Kidney glomerular epithelial cell (primary cell): Measurements from ENCODE around the gene PRPF8.
A peak's percentile ranks its signal among the peaks of the same experiment; 100 is the strongest.

Experiments
- DNase-seq: peaks from one replicate; lab custom pipeline; 2025; lab: John Stamatoyannopoulos, UW

The PRPF8 gene

DNA sequence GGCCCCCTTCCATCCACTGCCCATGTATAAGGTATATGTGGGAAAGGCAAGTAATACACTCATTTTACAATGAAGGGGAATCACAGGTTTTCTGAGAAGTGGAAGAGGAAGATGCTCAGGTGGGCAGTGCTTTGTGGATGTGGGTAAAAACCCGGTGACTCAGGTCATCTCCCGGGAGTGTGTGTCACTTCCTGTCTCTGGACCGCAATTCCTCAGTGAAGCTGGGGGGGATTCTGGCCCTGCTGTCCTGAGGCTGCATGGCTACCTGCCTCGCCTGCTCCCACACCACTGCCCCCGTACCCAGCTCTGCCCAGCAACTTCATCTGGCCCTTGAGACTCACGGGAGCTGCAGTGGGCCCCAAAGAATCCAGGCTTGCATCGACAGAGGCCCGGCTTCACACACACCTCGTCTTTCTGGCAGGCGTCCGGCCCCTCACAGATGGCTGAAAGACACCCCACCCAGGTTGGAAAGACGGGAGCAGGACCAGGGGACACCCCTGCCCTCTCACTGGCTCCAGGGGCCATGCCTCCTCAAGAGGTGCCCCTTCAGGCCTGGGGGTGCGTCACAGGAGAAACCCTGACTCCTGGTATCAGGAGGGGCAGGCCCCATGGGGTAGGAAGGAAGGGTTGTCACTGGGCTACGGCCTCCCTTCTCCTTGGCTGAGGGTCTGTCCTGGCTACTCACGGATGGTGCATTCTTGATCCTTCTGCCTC lies 40.0 kb downstream of the PRPF8 start:
- DNase-seq: peak; percentile 74

DNA sequence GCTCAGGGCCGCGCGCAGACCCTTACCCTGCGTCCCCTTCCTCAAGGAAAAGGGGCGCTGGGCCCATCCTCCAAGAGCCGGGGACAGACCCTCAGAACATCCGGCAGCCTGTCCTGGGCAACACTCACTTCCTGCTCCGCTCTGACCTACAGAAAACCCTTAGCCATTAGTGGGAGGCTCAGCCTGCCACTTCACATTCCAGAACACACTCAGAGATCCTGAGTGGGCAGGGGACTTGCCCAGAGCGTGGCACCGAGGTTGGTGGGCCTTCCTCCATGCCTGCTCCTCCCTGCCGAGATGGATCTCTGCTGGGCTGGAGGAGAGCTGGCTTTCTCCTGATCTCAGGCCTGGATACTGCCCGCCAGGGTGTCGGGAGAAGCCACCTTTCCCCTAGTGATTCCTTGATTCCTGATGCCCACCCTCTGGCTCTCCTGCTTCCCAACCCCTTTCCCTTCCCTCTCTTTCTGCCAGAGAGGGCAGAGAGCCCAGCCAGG lies 40.6 kb downstream of the PRPF8 start:
- DNase-seq: no peak

DNA sequence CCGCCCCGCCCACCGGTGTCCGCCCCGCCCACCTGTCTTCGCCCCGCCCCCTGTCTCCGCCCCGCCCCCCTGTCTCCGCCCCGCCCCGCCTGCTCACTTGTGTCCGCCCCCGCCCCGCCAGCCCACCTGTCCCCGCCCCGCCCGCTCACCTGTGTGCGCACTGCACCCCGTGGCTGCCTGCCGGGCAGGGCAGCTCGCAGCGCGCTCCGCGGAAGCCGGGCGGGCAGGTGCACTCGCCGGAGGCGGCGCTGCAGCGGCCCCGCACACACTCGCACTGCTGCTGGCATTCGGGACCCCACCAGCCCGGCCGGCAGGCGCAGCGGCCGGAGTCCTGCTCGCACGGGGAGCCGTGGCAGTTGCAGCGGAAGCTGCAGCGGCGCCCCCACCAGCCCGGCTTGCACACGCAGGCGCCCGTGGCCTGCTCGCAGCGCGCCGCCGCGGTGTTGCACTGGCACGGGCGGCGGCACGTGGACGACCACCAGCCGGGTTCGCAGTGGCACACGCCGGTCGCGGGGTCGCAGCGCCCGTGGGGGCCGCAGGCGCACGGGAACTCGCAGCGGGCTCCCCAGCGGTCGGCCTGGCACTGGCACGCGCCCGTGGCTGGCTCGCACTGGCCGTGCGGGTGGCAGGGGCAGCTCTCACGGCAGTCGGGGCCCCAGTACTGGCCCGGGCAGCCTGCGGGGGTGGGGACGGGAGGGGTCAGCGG lies 41.2 kb downstream of the PRPF8 start:
- no peak for DNase-seq

DNA sequence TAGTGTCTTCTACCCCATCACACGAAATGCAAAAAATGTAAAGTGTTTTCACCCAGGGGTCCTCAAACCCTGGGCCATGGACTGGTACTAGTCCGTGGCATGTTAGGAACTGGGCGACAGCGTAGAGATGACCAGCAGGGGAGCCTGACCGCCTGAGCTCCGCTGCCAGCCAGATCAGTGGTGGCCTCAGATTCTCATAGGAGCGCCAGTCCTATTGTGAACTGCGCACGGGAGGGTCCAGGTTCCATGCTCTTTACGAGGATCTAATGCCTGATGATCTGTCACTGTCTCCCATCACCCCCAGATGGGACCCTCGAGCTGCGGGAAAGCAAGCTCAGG lies 43.6 kb downstream of the PRPF8 start:
- no peak for DNase-seq

DNA sequence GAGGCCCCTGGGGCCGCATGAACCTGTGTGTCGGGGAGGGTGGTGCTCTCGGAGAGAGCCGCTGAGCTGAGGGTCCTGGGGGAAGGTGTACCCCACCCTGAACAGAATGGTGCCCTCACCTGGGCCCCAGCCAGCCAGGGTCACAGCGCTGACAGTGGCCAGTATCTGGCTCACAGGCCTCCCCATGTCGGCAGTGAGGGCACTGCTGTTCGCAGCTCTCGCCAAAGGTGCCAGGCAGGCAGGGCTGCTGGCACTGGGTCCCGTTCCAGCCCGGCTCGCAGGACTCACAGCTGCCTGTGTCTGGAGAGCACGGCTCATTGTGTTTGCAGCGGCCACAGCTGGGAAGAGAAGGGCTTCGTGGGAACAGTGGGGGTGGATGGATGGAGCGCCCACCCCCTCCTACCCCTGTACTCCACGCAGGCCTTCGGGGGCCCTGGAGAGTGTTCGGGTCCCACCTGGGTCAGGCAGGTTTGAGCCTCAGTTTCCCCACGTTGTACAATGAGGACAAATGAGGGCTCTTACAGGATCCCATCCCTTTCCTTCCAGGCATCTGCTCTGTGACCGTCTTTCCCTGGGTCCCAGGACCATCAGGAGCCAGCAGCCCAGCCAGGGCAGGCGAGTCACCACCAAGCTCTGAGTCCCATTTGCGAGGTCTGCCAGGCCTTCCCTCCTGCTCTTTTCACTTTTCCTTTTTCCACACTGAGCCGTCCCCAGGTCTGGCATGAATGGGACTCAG lies 44.2 kb downstream of the PRPF8 start:
- no peak for DNase-seq

DNA sequence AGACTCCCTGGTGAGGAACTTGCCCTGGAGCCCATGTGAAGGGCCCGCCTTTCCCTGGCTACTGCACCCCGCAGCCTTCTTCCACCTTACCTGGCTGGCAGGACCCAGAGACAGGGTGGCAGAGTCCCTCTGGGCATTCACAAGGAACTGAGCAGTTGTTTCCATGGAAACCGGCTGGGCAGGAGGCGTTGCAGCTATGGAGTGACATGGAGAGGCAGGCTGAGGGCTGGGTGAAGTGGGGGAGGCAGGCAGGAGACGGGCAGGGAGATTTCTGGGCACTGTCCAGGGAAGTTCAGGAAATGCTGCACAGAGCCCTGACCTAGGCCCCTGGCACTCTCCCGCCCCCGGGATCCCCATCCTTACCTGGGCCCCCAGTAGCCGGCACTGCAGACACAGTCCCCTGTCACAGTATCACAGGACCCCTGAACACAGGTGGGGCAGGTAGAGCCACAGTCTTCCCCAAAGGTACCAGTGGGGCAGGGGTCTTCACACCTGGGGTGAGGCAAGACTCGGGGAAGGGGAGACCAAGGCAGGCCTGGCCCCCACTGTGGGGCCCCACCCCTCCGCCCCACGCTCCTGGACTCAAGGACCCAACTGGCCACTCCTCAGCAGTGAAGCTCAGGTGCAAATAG lies 45.0 kb downstream of the PRPF8 start:
- DNase-seq: peak; percentile 20

DNA sequence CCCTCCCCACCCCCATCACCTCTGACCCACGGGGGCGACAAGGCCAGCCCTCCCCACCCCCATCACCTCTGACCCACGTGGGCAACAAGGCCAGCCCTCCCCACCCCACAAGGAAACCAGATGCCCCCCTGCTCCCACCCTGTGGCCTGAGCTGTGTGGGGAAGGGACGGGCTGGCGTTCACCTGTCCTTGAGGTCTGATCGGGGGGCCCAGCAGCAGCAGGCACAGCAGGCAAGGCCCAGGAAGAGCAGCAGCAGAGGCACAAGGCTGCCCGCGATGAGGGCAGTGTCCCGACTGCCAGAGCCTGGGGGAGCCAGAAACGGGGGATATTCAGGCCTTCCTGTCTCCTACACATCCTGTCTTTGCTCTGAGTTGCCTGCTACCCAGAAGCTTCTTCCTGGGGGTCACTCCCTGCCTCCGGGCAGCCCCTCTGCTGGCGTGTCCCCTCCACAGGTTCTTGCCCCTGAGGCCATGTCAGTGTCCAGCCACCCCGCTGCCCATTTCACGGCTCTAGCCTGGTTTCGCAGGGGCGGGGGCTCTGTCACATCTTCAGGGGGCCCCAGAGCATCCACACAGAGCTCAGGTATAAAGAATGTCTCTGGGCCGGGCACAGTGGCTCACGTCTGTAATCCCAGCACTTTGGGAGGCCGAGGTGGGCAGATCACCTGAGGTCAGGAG lies 45.9 kb downstream of the PRPF8 start:
- DNase-seq: no peak

DNA sequence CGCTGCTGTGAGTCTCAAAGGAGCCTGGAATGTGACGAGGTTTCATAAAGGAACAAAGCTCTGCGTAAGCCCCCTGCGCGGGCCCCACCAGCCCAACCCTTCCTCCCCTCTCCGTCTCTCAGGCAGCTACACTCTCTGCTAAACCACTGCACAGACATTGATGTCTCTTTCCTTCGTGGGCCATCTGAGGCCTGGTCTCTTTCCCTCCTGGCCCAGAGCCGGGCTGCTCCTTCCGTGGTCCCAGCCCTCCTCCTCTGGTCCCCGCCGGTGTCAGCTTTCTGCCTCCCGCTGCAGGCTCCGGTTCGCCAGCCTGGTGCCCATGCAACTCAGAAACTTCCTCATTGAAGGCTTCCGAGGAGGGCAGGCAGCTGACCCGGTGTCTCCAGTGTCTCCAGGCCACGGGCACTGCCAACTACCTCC lies 46.5 kb downstream of the PRPF8 start:
- DNase-seq: no peak

DNA sequence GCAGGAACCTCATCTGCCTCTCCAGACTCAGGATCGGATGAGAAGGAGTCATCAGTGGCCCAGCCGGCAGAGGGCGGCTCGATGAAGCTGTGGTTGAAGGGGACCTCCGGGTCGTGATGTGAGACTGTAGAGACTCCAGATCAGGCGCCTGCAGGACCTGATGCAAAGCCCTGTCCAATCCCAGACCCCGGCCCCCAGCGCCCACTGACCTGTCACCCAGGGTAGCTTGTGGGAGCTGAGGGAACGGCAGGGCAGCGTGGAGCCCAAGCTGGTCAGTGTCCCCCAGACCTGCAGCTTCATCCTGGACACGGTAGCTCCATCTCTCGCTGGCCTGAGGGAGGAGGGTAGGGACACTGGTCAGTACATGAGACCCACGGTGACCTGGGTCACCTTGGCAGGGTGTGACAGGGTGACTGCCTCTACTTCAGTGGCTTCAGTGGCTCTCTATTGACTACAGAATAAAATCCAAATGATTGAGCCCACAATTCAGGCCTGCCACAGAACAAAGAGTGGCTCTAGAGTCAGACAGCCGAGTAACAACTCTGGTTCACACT lies 47.9 kb downstream of the PRPF8 start:
- no peak for DNase-seq

DNA sequence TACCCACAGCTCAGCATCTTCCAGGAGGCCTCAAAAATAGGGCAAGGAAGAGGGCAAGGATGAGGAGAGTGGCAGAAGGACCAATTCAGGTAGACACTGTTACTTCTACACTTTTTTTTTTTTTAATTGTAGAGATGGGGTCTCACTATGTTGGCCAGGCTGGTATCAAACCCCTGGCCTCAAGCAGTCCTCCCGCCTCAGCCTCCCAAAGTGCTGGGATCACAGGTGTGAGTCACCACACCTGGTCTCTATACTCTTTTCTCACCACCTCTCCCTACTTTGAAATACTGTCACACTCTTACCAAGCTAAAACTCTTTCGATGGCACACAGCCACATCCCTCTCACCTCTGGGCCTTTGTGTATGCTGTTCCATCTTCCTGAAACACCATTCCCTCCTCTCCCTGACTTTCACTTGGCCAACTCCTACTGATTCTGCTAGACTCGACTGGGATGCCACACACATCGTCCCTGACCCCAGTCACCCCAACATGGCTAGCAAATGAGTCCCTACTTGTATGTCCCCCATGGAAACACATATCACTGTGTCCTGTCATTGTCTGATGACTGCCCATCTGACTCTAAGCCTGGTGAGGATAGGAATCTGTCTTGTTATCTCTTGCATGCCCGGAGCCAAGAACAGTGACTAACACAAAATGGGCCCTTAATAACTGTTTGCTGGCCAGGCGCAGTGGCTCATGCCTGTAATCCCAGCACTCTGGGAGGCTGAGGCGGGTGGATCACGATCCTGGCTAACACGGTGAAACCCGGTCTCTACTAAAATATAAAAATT lies 48.8 kb downstream of the PRPF8 start:
- DNase-seq: no peak

DNA sequence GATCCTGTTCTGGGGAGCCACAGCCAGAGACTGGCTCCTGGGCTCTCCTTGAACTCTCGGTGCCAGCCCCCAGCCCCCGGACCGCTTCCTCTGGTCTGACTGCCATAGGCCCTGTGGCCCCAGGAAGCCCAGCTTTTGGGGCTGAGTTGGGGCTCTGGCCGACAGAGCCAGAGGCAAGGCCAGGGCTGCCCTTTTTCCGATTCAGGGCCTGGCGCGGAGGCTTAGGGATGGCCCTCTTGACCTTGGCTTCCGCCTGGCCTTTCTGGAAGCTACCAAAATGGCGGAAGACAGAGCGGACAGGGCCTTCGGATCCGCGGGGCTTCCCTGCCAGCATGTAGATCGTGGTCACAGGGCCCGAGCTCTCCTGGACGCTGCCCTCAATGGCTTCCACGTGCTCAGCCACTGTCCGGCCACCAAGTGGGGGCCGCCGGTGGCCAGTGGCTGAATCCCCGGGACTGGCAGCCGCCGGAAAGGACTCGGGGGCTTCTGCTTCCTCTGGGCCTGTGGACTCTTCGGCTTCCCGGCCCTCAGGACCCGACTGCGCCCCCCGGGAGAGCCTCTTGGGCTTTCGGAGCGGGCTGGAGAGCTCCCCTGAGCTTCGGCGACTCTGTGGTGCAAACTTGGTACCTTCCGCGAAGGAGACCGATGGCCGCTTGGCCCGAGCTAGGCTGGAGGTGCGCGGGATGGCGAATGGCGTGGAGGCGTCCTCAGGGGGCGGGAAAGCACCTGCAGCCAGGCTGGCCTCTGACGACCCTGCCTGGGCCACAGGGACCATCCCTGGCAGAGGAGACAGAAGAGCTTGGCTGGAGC lies 49.6 kb downstream of the PRPF8 start:
- DNase-seq: no peak

DNA sequence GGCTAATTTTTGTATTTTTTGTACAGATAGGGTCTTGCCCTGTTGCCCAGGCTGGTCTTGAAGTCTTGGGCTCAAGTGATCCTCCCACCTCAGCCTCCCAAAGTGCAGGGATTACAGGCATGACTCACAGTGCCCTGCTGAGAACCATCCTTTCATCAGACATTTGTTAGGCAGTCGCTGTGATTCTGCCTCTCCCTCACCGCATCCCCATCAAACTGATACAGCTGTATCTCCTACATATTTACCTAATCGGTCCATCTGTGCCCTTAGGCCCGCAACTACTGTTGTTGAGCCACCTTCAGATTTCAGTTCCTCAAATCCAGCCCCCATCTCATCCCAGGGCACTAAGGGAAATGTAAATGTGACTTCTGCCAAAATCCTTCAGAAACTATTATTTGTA lies 54.0 kb downstream of the PRPF8 start:
- DNase-seq: no peak

DNA sequence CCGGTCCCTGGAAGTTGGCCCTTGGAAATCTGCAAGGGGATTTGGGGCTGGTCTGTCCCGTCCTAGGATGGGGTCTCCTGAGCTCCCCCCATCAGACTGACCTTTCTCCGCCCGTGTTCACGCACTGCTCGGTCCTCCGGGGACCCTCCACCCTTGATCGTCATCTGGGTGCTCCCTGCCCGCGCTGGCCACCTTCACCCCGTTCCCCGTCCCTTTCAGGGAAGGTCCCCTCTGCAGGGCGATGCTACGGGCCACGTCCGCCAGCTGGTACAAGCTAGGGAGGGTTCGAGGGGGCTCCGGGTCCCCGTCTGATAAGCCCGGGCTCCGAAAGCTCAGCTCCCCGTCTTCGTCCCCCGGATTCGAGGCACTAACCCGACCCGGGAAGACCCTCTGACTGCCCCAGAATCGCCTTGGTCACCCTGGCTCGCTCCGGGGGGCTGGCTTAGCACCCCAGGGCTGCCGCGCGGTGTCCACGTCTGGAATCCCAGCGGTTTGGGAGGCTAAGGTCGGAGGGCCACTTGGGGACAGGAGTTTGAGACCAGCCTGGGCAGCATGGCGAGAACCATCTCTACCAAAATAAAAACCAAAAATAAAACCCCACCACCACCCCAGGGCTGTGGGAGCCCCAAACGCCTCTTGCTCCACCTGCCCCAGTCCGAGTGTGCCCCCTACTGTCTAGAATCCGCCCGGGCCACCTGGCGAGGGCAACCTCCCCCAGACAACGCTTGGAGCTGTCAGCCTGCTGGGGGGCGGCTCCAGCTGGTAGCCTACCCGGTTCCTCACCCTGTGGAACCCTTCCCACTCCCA lies 55.0 kb downstream of the PRPF8 start:
- DNase-seq: no peak

DNA sequence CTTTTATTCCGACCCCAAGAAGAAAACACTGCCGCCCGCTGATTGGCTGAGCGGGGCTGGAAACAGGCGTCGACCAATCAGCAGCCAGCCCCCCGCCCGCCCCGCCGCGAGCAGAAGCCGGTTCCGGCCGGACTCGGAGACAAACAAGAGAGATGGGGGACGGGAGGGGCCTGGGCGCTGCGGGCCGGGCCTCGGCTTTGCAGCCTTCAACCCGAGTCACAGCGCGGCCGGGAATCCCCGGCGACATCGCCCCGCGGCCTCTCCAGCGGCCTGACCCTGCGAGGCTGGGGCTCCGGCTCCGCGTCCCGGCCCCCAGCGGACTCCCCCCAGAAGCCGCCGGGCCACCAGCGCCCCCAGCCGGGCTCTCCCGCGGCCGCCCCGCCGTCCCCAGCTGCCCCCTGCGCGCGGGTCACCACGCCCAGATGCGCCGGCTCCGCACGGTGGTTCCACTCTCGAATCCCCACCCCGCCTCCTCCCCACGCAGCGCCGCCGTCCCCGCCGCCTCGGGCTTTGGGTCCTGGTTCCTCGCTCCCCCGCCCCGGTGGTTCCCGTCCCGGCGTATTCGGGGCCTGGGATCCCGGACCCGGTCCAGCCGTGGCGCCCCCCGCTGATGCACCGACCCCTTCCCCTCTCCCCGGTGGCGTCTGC lies 55.7 kb downstream of the PRPF8 start:
- peak; percentile 66 for DNase-seq

DNA sequence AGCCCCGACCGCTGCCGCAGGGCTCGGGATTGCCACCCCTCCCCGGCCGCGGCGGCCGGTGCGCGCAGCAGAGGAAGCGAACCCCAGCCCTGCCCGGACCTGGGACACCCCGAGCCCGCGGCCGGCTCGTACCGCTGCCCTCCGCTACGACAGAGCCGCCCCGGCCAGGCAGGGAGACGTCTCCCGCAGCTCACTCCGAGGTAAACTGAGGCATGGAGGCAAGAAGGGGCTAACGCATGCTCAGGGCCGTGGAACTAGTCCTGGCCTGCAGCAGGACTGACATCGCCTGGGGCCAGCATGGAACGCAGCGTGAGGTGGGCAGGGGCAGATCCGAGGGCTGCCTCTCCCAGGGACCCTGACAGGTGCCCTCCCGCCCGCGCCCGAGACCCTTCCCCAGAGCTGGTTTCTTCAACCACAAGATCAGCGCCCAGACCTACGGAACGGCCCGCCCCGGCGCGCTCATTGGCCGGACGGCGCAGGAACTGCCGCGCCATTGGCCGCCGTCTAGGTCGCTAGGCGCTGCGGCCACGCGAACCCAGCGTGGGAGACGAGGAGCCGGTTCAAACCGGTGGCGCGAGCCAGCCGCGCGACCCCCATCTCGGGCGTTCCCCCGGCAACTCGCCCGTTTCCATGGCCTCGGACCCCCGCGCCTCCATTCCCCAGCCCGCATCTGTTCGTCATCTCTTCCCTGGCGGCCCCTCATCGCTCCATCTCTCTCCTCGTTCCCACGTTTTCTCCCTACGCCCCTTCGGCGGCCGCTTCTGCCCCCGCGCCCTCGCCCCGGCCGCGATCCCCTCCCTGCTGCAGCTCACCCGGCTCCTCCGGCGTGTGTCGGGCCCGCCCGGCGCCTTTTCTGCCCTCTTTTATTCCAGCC lies 56.4 kb downstream of the PRPF8 start, which contains the start of gene SLC43A2:
SLC43A2 (minus strand) TSS at position 853 of the 874 bp plus-strand sequence. CDS start 960 bp downstream, outside the sequence.
- DNase-seq: peak; percentile 27

DNA sequence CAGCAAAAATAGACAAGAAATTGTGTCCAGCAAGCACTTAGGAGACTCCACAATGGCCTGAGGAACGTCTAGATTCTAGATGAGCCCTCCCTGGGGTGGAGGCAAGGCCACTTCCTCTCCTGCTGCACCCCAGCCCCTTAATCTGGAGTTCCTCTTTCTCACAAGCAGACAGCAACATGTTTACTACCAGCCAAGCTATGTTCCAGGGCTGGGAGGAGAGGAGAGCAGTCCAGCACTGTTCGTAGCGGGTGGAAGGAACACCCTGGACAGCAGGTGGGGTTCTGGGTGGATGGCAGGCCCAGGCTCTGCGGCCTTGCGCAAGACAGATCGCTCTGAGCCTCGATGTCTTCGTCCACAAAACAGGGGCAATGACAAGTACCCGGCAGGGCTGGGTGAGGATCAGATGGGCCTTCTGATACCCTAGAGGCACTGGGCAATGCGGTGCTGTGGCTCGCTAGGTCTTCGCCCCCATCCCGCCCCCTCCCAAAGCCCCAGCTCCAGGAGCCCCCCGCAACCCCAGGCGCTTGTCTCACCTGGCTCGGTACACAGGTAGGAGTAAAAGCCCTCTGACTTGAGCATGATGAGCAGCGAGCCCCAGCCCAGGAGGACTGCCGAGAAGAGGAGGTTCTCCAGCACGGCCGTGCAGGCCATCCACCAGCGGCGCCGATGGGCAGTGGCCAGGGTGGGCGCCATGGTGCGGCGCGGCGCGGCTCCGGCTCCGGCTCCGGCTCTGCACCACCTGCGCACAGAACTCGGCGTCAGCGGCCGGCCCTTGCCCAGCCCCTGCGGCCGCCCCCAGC lies 57.3 kb downstream of the PRPF8 start:
- DNase-seq: no peak

DNA sequence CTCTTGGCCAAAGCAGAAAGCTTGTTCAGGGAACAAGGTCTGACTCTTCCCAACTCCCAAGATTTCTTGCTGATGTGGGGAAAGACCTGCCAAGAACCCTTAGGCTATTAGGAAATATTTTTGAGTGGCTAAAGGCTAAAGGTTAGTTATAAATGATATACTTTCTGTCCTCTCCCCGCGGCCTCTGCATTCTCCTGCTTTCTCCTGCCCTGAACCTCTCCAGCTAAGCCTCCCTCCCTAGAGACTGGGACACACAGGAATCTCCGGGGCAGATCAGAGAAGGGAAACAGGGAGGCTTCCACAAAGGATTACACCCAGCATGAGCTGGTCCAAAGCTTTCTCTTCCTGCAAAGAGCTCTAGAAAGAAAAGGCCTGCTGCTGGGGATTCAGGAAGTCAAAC lies 58.3 kb downstream of the PRPF8 start:
- DNase-seq: no peak
